Neuron (in vitro differentiated cells): ENCODE results near the gene SLC38A6.
A peak's percentile ranks its signal among the peaks of the same experiment; 100 is the strongest.

Source experiments
- H2AFZ ChIP-seq: one replicate; pipeline ENCODE4 v1.6.1; 2013; ENCODE audit warnings: low read depth, mild to moderate bottlenecking, inconsistent platforms, low read length, moderate library complexity
- H3K27me3 ChIP-seq: one replicate; pipeline ENCODE4 v1.6.1; 2013; ENCODE audit warnings: low read length; ENCODE audit not compliant: insufficient read depth
- H3K36me3 ChIP-seq: one replicate; pipeline ENCODE4 v1.6.1; 2013; ENCODE audit warnings: low read length; ENCODE audit not compliant: insufficient read depth
- H3K4me1 ChIP-seq: one replicate; pipeline ENCODE4 v1.6.1; 2013; ENCODE audit warnings: low read length; ENCODE audit not compliant: insufficient read depth
- H3K4me3 ChIP-seq: 2 replicates; pipeline ENCODE4 v1.5.1; 2013; ENCODE audit warnings: mild to moderate bottlenecking, low read length, moderate library complexity
- H3K9me3 ChIP-seq: one replicate; pipeline ENCODE4 v1.6.1; 2013; ENCODE audit warnings: low read length

The SLC38A6 gene

DNA sequence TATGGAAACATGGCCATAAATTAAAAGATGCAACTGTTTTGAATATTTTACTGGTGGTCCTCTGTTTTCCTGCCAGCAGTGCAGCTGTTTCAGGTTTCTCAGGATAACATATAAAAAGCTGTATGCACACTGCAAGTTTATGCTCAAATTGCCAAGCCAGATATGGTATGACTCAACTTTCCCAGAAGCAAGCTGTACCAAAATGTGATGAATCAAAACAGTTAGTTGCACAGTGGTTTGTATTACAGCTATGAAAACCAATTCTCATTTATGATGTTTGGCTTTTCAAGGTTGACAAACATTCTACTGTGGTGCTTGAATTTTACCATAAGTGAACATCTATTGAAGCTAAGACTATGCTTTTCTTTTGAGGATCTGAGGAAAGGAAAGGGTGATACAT, 15.6 kb upstream of the SLC38A6 start:
- Histone ChIP-seq H2AFZ (no peak overlapping the region), H3K9me3 (no peaks in the 10 kb centered on the region), H3K4me3 (no peak overlapping the region), H3K27me3 (no peaks in the 10 kb centered on the region), H3K4me1 (peaks cover 19% of the 10 kb centered on the region), H3K36me3 (no peaks in the 10 kb centered on the region)

DNA sequence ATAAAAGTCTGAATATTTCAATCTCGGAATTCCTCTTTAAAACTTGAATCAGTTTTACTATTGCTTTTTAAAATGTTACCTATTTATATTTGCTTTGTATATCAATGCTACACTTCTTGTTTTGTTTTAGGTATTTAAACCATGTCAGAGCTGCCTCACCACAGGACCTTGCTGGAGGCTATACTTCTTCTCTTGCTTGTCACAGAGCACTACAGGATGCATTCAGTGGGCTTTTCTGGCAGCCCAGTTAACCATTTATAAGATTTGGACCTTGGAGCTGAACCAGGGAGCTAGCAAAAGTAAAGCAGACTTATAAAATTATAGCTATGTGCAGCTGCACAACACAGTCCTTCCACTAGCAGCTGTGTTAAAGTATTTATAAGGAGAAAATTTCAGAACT, 12.9 kb upstream of the SLC38A6 start:
- Histone ChIP-seq H3K4me1 (peaks cover 19% of the 10 kb centered on the region), H3K27me3 (no peaks in the 10 kb centered on the region), H3K4me3 (no peak overlapping the region), H3K9me3 (no peaks in the 10 kb centered on the region), H3K36me3 (peaks cover 3% of the 10 kb centered on the region), H2AFZ (no peak overlapping the region)

DNA sequence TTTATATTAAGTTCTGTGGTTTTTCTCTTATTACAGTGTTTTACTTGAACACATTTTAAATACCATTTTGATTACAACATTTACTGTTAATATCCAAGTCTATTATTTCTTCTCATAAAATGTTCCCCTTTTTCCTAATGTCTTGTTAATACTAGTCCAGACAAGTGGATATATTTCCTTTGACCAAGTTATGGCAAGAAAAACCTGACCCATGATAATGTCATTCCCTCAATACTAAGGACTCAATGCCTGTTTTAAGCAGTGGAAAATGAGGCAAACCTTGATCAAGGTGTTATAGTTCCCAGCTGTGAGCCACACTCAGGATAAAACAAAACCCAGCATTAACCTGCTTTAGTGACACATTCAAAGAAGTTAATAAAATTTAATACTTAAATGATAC, 12.4 kb upstream of the SLC38A6 start:
- H3K4me1 ChIP-seq: peaks cover 15% of the 10 kb centered on the region
- no peaks in the 10 kb centered on the region for H3K9me3 ChIP-seq
- peaks cover 5% of the 10 kb centered on the region for H3K36me3 ChIP-seq
- H3K27me3 ChIP-seq: no peaks in the 10 kb centered on the region
- no peak overlapping the region for H2AFZ ChIP-seq
- no peak overlapping the region for H3K4me3 ChIP-seq

DNA sequence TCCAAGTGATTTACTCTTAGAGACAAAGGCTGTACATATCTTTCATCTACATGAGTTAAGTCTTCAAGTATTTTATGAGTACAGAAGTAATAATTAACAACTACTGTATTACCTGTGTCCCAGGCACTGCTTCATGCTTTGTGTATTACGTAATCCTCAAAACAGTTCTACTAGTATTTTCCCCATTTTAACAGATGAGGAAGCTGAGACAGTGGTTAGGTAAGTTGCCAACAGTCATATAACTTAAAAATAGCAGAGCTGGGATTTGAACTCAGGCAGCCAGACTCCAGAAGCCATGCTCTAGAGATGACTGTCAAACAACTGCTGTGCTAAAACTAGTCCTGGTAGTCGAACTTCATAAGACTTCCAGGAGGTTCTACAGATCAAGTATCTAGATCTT, 10.9 kb upstream of the SLC38A6 start:
- H2AFZ ChIP-seq: no peak overlapping the region
- H3K36me3 ChIP-seq: peaks cover 8% of the 10 kb centered on the region
- no peak overlapping the region for H3K4me3 ChIP-seq
- H3K27me3 ChIP-seq: no peaks in the 10 kb centered on the region
- peaks cover 2% of the 10 kb centered on the region for H3K4me1 ChIP-seq
- H3K9me3 ChIP-seq: no peaks in the 10 kb centered on the region

DNA sequence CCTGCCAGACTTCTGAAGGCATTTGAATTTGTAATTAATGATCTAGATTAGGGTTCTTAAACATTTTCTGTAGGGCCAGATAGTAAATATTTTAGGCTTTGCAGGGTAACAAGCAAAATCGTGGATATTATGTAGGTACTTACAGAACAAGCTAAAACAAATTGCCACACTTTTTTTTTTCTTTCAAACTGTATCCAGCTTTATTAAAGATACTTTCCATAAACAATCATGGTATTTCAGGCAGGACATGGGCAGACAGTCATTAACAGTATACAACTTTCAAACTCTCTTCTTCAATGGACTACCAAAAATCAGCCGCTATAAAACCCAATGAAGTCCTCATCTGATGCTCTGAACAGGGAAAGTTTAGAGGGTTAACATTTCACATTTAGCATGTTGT, 9.8 kb upstream of the SLC38A6 start:
- H3K4me1 ChIP-seq: no peaks in the 10 kb centered on the region
- no peaks in the 10 kb centered on the region for H3K9me3 ChIP-seq
- H3K4me3 ChIP-seq: no peak overlapping the region
- H3K36me3 ChIP-seq: peaks cover 19% of the 10 kb centered on the region
- H2AFZ ChIP-seq: no peak overlapping the region
- H3K27me3 ChIP-seq: no peaks in the 10 kb centered on the region

DNA sequence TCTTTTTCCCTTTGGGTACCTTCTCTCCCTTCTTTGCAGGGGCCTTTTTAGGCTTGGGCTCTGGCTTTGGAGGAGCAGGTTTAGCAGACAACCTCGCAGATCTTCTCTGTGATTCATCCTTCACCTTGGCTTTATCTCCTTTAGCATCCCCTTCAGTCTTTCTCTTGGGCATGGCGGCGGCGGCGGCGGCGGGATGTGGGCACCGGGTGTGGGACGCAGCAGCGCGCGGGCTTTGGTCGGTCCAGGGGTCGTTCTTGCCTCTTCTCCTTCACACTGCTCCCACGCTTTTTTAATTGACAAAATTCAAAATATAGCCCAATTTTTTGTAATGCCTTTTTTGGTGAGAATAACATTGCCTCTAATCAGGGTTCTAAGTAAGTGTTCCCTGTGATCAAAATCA, 8.8 kb upstream of the SLC38A6 start:
- Histone ChIP-seq H3K4me3 (no peak overlapping the region), H3K9me3 (no peaks in the 10 kb centered on the region), H3K36me3 (peaks cover 23% of the 10 kb centered on the region), H3K27me3 (no peaks in the 10 kb centered on the region), H2AFZ (no peak overlapping the region), H3K4me1 (no peaks in the 10 kb centered on the region)

DNA sequence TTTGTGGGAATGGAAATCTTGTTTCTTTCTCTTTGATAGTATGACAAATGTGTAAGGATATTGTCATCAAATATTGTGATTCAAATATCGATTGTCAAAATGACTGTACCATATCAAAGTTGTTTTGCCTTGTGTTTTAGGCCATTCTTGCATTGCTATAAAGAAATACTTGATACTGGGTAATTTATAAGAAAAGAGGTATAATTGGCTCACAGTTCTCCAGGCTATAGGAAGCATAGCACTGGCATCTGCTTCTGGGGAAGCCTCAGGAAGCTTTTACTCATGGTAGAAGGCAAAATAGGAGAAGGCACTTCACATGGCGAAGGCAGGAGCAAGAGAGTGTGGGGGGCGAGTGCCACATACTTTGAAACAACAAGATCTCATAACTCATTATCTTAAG, 8.0 kb upstream of the SLC38A6 start:
- Histone ChIP-seq H3K4me1 (no peaks in the 10 kb centered on the region), H3K4me3 (no peak overlapping the region), H3K27me3 (no peaks in the 10 kb centered on the region), H3K9me3 (no peaks in the 10 kb centered on the region), H3K36me3 (peaks cover 25% of the 10 kb centered on the region), H2AFZ (no peak overlapping the region)

DNA sequence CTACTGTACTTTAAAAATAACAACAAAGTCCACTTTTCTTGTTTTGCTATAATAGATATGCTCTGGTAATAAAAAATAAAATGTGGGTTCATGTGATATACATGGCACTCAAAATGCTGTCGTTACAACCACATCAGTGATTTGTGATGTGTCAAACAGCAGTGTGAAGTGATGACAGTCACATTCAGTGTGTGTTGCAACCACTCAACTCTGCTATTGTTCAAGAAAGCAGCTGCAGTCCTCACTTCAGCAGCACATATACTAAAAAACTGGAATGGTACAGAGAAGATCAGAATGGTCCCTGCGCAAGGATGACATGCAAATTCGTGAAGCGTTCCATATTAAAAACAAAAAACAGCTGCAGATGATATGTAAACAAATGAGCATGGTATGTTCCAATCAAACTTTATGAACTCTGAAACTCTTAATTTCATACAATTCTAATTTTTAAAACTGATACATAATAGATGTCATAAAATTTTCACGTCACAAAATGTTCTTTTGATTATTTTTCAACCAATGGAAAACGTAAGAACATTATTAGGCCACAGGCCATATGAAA, 6.9 kb upstream of the SLC38A6 start:
- H3K9me3 ChIP-seq: no peaks in the 10 kb centered on the region
- peaks cover 31% of the 10 kb centered on the region for H3K36me3 ChIP-seq
- H3K4me3 ChIP-seq: no peak overlapping the region
- no peak overlapping the region for H2AFZ ChIP-seq
- H3K27me3 ChIP-seq: no peaks in the 10 kb centered on the region
- peaks cover 6% of the 10 kb centered on the region for H3K4me1 ChIP-seq

DNA sequence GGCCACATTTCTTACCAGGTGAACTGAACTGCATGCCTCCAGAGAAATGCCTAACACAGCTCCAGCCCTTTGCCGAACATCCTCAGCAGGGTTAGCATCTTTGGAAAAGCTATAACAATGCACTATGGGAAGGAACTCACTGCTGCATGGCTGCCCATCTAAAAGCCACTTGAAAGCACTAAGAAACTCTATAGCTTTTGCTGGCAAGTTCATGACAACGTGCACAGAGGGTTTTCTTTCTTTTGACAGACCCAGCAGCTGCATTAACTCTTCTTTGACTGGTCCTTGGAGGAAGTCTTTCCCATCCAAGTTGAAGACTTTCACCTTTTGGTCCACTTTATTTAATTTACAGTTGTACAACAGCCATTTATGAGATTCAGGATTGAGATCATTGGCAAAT, 5.5 kb upstream of the SLC38A6 start:
- H3K4me1 ChIP-seq: peaks cover 12% of the 10 kb centered on the region
- H3K36me3 ChIP-seq: peaks cover 32% of the 10 kb centered on the region
- H3K4me3 ChIP-seq: no peak overlapping the region
- no peaks in the 10 kb centered on the region for H3K9me3 ChIP-seq
- no peaks in the 10 kb centered on the region for H3K27me3 ChIP-seq
- no peak overlapping the region for H2AFZ ChIP-seq

DNA sequence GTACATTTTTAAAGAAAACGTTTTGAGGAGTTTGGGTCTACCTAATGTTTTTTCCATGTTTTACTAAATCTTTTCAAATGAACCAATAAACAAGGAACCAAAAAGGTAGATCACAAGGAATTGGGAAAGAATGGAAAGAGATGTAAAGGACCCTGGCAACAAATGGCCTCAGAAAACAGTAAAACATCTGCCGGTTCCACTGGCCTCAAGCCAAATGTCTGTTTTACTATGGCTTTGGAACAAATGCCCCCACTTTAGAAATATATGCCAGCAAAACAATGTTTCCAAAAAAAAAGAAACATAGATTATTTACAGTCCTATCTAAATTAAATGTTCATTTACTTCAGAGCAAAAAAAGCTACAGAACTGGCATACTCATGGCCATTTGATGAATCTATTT, 3.2 kb upstream of the SLC38A6 start:
- Histone ChIP-seq H2AFZ (no peak overlapping the region), H3K27me3 (no peaks in the 10 kb centered on the region), H3K4me1 (peaks cover 21% of the 10 kb centered on the region), H3K4me3 (no peak overlapping the region), H3K9me3 (no peaks in the 10 kb centered on the region), H3K36me3 (peaks cover 29% of the 10 kb centered on the region)

DNA sequence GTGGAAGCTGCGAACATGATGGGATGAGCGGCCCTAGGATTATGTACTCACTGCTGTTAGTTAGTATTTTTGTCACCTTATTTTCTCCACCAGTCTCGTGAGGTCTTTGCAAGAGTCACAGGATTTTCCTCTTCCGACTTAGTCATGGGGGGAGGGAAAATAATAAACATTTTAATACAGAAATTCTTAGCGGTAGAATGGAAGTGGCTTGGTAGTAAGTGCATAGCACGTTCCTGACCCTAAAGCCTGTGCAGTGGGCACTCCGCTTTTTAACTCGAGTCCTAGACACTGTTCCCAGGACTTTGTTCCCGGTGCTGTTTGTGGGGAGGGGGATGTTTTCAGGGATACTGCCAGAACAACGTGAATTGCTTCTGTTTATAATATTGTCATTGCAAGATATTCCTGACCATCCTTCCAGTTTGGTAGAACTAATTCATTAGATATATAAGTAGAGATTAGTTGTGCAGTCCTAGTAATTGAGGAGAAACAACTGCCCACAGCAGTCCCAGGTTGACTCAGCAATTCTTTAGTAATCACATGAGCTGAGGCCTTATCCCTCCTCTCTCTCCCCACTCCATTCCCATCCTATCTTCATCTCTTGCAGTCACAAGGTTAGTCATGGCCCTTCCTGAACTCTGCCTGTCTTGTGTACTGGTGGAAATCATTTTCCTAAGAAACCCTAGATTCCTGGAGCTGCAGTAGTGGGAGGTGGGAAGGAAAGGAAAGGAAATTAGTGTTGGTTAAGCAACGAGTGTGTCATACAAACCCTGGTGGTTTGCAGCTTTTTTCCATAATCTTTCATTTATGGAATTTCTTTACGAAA, 799 bp downstream of the SLC38A6 start:
- no peaks in the 10 kb centered on the region for H3K9me3 ChIP-seq
- peaks cover 21% of the 10 kb centered on the region for H3K36me3 ChIP-seq
- peak overlapping the region; percentile 86 for H3K4me3 ChIP-seq
- peaks cover 22% of the 10 kb centered on the region for H3K4me1 ChIP-seq
- no peaks in the 10 kb centered on the region for H3K27me3 ChIP-seq
- peak overlapping the region; percentile 85 for H2AFZ ChIP-seq

DNA sequence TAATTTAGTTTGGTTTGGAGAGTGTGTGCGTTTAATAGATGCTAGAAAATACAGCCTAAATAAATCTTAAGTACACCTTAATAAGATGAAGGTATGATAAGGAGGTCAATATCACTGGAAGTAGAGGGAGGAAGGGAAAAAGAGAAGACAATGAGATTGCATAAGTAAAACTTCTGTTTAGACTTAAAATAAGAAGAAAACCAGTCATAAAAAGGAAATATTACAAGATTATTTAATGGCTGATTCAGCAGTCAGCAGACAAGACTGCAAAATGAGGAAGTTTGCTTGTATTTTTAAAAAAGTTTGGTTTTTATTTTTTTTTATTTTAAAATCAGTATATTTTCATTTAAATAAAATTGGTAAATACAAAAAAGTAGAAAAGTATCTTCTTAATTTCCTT, 3.2 kb downstream of the SLC38A6 start:
- Histone ChIP-seq H3K4me3 (no peak overlapping the region), H3K36me3 (peaks cover 14% of the 10 kb centered on the region), H2AFZ (no peak overlapping the region), H3K9me3 (no peaks in the 10 kb centered on the region), H3K4me1 (peaks cover 16% of the 10 kb centered on the region), H3K27me3 (no peaks in the 10 kb centered on the region)

DNA sequence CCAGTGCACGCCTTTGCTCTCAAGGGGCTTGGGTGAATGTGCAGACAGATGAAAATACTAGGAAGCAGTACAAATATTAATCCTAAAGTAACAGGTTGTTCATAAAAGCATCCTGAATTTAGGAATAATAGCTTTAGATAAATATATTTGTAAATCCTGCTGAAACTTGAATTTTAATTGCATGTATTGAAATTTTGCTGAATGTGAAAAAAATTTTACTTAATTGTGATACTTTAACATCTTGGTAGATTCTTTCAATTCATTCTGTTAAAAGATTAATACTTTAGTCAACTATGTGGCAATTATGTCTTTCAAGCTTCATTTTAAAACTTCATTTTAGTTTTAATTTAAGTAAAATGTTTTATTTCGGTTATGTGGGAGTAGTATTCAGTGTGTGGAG, 5.5 kb downstream of the SLC38A6 start:
- Histone ChIP-seq H3K27me3 (no peaks in the 10 kb centered on the region), H2AFZ (no peak overlapping the region), H3K9me3 (no peaks in the 10 kb centered on the region), H3K4me1 (peaks cover 10% of the 10 kb centered on the region), H3K4me3 (no peak overlapping the region), H3K36me3 (peaks cover 14% of the 10 kb centered on the region)

DNA sequence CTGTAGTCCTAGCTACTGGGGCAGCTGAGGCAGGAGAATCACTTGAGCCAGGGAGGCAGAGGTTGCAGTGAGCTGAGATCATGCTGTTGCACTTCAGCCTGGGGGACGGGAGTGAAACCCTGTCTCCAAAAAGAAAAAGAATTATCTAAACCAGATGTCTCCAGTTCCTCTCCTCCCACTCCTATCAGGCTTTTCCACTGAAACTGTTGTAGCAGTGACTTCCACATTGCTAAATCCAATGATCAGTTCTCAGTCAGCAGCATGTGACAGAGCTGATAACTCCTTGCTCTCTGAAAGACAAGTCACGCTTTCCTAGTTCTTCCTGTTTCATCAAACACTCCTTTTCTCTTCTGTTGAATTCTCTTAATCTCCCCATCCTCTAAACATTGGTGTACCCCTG, 8.6 kb downstream of the SLC38A6 start:
- H2AFZ ChIP-seq: no peak overlapping the region
- peaks cover 14% of the 10 kb centered on the region for H3K36me3 ChIP-seq
- H3K27me3 ChIP-seq: no peaks in the 10 kb centered on the region
- H3K4me3 ChIP-seq: no peak overlapping the region
- H3K4me1 ChIP-seq: no peaks in the 10 kb centered on the region
- H3K9me3 ChIP-seq: no peaks in the 10 kb centered on the region
